ENCODE results near the gene CAMKMT. TPM values are rescaled to one million over a fixed set of nuclear protein-coding genes. Genes with fewer than 3 reads are reported as not detected.

The CAMKMT gene
- total and polyA plus RNA-seq, 9 of the 15 experiments (the other 6 are each of a cell fraction or from before 2014, with no cell fraction given), result 1.6 to 15.3 (median 7.4) TPM

DNA sequence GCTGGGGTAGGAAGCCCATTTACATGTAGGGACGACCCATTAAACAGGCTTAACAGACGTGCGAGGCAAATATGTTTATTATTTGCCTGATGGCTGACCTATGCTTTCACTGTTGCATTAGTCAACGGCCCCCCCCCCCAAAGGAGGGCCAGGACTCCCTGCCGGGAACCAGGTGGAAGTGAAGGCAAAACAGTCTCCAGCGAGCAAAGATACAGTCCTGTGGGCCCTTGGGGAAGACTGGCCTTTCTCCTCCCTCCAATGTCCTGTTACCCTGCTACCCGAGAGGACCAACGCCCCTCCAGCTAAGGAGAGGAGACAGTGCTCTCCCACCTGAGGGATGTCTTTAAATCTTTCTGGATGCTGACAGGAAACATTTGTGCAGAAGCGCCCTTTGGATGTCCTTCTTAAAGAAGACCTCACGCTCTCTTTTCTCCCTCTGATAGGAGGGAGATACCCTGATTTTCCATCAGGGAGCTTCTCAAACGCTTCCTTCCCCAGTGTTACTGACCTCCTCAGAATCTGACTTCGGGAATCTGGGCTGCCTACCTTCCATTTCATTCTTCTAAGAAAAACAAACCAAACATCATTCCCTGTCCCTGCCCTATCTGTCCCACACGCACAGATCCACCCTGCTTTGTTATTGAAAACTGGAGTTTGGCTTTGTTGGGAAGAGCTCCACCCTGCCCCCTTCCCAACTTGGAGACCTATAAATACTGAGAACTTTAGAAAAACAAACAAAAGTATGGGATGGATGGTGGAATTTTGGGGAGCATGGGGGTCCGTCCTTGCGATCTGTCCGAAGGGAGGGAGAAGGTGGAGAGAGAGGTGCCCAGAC lies 443.9 kb downstream of the CAMKMT start:
- H3K4me1 ChIP-seq (replicated peaks in 1 of 2; ENCODE audit: control insufficient read depth in 2 of 2, insufficient read depth in 2 of 2, low read length in 2 of 2), result peaks cover 0 to 10% of the 10 kb centered on the region in 2 experiments; a peak in 1 of 5 replicates
- H3K79me2 ChIP-seq (ENCODE audit: control insufficient read depth, insufficient read depth, low read length), result no peaks in the 10 kb centered on the region
- peaks cover 50 to 55% of the 10 kb centered on the region in 2 experiments for H3K27me3 ChIP-seq (ENCODE audit: control insufficient read depth in 2 of 2, insufficient read depth in 2 of 2, low read length in 2 of 2)
- intact Hi-C loops (cut with micrococcal nuclease) (no loop called here), in situ Hi-C loops (cut with MboI) (no loop called here)
- POLR2A ChIA-PET, result interaction anchor here (0.6 kb wide), 1 partner anchor 206 kb away, joined by 4 read pairs; no protein-coding TSS in a partner anchor
- no peaks in the 10 kb centered on the region for H3K36me3 ChIP-seq (ENCODE audit: control insufficient read depth, insufficient read depth, low read length)
- no peak overlapping the region for H3K4me2 ChIP-seq (ENCODE audit: insufficient read depth, low read length)
- H3K4me3 ChIP-seq, result no peak overlapping the region
- no TSS peak for BruUV-seq (replicated peaks)
- CTCF ChIA-PET (ENCODE audit: low intra/inter-chr PET ratio), result no interaction called here
- ATAC-seq (no peak), DNase-seq (ENCODE audit: extremely low read depth in 1 of 4, low spot score in 3 of 4) (no peak), FAIRE-seq (no peak)
- under 1% methylated on average over 13 of the region's 16 CpGs for WGBS (ENCODE audit: insufficient coverage, low coverage, missing lambda C conversion rate)
- H3K9me1 ChIP-seq (ENCODE audit: control insufficient read depth, insufficient read depth, low read length), result no peaks in the 10 kb centered on the region
- H3K27ac ChIP-seq (ENCODE audit: extremely low read depth, low read depth, low read length), result no peak overlapping the region
- H4K20me1 ChIP-seq (replicated peaks; ENCODE audit: control insufficient read depth, insufficient read depth, low read length), result no peaks in the 10 kb centered on the region; the same call in 1 of the 2 replicates
- no peak overlapping the region for H3K9ac ChIP-seq (ENCODE audit: insufficient read depth in 1 of 2, low read depth in 2 of 2, low read length in 2 of 2)
- H2AFZ ChIP-seq (ENCODE audit: low read depth, low read length), result no peak overlapping the region
- no peaks in the 10 kb centered on the region for H3K9me3 ChIP-seq (replicated peaks; ENCODE audit: control insufficient read depth, insufficient read depth, low read depth, low read length)
- TF ChIP-seq, protein P1, sequence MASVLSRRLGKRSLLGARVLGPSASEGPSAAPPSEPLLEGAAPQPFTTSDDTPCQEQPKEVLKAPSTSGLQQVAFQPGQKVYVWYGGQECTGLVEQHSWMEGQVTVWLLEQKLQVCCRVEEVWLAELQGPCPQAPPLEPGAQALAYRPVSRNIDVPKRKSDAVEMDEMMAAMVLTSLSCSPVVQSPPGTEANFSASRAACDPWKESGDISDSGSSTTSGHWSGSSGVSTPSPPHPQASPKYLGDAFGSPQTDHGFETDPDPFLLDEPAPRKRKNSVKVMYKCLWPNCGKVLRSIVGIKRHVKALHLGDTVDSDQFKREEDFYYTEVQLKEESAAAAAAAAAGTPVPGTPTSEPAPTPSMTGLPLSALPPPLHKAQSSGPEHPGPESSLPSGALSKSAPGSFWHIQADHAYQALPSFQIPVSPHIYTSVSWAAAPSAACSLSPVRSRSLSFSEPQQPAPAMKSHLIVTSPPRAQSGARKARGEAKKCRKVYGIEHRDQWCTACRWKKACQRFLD (CRISPR knock-in tag; IDR thresholded peaks at IDR 0.05), result no peak
- TF ChIP-seq MAFK (IDR thresholded peaks at IDR 0.05; ENCODE audit: low read length) (no peak), FOXK2 (conservative IDR thresholded peaks at IDR 0.05 in 1 of 2, IDR thresholded peaks at IDR 0.05 in 1 of 2; ENCODE audit: low read depth in 2 of 2) (no peak), IFI16 (CRISPR knock-in tag; IDR thresholded peaks at IDR 0.05) (no peak), NCOA2 (IDR thresholded peaks at IDR 0.05; ENCODE audit: partially characterized antibody in 2 of 2) (no peak), NR2C2 (CRISPR knock-in tag; IDR thresholded peaks at IDR 0.05) (no peak), NR2C2 (tag; IDR thresholded peaks at IDR 0.05) (no peak), TAF7 (tag; IDR thresholded peaks at IDR 0.05) (no peak)
- TF ChIP-seq, protein P2, sequence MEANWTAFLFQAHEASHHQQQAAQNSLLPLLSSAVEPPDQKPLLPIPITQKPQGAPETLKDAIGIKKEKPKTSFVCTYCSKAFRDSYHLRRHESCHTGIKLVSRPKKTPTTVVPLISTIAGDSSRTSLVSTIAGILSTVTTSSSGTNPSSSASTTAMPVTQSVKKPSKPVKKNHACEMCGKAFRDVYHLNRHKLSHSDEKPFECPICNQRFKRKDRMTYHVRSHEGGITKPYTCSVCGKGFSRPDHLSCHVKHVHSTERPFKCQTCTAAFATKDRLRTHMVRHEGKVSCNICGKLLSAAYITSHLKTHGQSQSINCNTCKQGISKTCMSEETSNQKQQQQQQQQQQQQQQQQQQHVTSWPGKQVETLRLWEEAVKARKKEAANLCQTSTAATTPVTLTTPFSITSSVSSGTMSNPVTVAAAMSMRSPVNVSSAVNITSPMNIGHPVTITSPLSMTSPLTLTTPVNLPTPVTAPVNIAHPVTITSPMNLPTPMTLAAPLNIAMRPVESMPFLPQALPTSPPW (CRISPR knock-in tag; IDR thresholded peaks at IDR 0.05), result no peak
- TF ChIP-seq, protein P3, sequence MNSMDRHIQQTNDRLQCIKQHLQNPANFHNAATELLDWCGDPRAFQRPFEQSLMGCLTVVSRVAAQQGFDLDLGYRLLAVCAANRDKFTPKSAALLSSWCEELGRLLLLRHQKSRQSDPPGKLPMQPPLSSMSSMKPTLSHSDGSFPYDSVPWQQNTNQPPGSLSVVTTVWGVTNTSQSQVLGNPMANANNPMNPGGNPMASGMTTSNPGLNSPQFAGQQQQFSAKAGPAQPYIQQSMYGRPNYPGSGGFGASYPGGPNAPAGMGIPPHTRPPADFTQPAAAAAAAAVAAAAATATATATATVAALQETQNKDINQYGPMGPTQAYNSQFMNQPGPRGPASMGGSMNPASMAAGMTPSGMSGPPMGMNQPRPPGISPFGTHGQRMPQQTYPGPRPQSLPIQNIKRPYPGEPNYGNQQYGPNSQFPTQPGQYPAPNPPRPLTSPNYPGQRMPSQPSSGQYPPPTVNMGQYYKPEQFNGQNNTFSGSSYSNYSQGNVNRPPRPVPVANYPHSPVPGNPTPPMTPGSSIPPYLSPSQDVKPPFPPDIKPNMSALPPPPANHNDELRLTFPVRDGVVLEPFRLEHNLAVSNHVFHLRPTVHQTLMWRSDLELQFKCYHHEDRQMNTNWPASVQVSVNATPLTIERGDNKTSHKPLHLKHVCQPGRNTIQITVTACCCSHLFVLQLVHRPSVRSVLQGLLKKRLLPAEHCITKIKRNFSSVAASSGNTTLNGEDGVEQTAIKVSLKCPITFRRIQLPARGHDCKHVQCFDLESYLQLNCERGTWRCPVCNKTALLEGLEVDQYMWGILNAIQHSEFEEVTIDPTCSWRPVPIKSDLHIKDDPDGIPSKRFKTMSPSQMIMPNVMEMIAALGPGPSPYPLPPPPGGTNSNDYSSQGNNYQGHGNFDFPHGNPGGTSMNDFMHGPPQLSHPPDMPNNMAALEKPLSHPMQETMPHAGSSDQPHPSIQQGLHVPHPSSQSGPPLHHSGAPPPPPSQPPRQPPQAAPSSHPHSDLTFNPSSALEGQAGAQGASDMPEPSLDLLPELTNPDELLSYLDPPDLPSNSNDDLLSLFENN (IDR thresholded peaks at IDR 0.05; ENCODE audit: low read depth in 2 of 2, low read length in 2 of 2), result no peak
